HCT116 (cell line): Measurements from ENCODE around the gene TSPAN31. TPM values are rescaled to one million over a fixed set of nuclear protein-coding genes. Genes with fewer than 3 reads are reported as not detected.

Experiments
- ATAC-seq: fragments of 200-7000 bp; cut with Tn5 transposase; 2 replicates; pipeline ENCODE4 v1.9.1; 2020; ENCODE audit warnings: mild to moderate bottlenecking, moderate library complexity
- BruUV-seq: library from RNA; stranded (reverse); fragments of 400-500 nt; replicated peaks from 2 replicates; lab custom pipeline; 2021; lab: Mats Ljungman, UMichigan
- CTCF ChIA-PET: fragments of 300-600 bp; sonication (Branson Sonifier 250); formaldehyde crosslinking; loops from one replicate; lab custom pipeline; 2021; ENCODE audit warnings: antibody characterized with exemption; lab: Charles Lee
- POLR2A ChIA-PET: fragments of 300-600, 350-600 bp; sonication (Branson Sonifier 250); formaldehyde crosslinking; loops from one replicate; lab custom pipeline; 2021; ENCODE audit warnings: antibody characterized with exemption; lab: Charles Lee
- RAD21 ChIA-PET, 2 experiments: fragments of 300-600 bp; sonication (Branson Sonifier 250); formaldehyde crosslinking; loops; one replicate each; lab custom pipeline; 2023; ENCODE audit warnings: low total read pairs in 2 of 2; ENCODE audit not compliant: uncharacterized antibody in 2 of 2, unreplicated experiment in 2 of 2, low non-redundant PET in 1 of 2; lab: Charles Lee
- DNase-seq: peaks from one replicate; pipeline ENCODE4 v3.0.0-alpha.2; 2010; ENCODE audit warnings: low read depth, low spot score
- H2AFZ ChIP-seq: fragments of 200-600 bp; shearing (Covaris generic), sonication (generic); 2 replicates; pipeline ENCODE4 v1.6.1; 2017; ENCODE audit warnings: low read depth, mixed run types, mixed read lengths, antibody characterized with exemption, low read length; ENCODE audit not compliant: poor library complexity, severe bottlenecking
- H3K27ac ChIP-seq: 2 replicates; pipeline ENCODE4 v1.5.1; 2012; ENCODE audit warnings: low read depth, low read length
- H3K27me3 ChIP-seq: fragments of 200-600 bp; sonication (generic); 2 replicates; pipeline ENCODE4 v1.6.1; 2016; ENCODE audit warnings: mixed run types, low read length, mixed read lengths; ENCODE audit not compliant: insufficient read depth
- H3K36me3 ChIP-seq, 2 experiments: fragments of 200-500 bp in 1 of 2; fragments of 200-600 bp in 1 of 2; sonication (Bioruptor generic) in 1 of 2; sonication (generic) in 1 of 2; 2 replicates each; pipeline versions ENCODE4 v1.5.1 to v1.6.1; 2014 to 2016; ENCODE audit warnings: low read length in 2 of 2, inconsistent platforms in 1 of 2, mixed read lengths in 1 of 2, mixed run types in 1 of 2; ENCODE audit not compliant: insufficient read depth in 2 of 2, control insufficient read depth in 1 of 2
- H3K4me1 ChIP-seq, 2 experiments: fragments of 200-600 bp in 1 of 2; sonication (generic) in 1 of 2; 2 replicates each; pipeline versions ENCODE4 v1.5.1 to v1.6.1; 2012 to 2017; ENCODE audit warnings: low read length in 2 of 2, inconsistent platforms in 1 of 2, mild to moderate bottlenecking in 1 of 2, mixed read lengths in 1 of 2, mixed run types in 1 of 2, moderate library complexity in 1 of 2; ENCODE audit not compliant: insufficient read depth in 2 of 2, control insufficient read depth in 1 of 2
- H3K4me2 ChIP-seq: fragments of 200-600 bp; sonication (generic); 2 replicates; pipeline ENCODE4 v1.6.1; 2017; ENCODE audit warnings: mixed run types, low read length, mixed read lengths
- H3K4me3 ChIP-seq, 2 experiments: fragments of 200-600 bp in 1 of 2; sonication (generic) in 1 of 2; replicated peaks in 1 of 2; 2 replicates each; pipeline ENCODE4 v1.5.1; 2011 to 2016; ENCODE audit warnings: low read length in 2 of 2, control low read depth in 1 of 2, low read depth in 1 of 2, mild to moderate bottlenecking in 1 of 2, mixed read lengths in 1 of 2, mixed run types in 1 of 2
- H3K79me2 ChIP-seq: fragments of 200-600 bp; sonication (generic); 2 replicates; pipeline ENCODE4 v1.6.1; 2017; ENCODE audit warnings: mild to moderate bottlenecking, mixed run types, low read length, moderate library complexity, mixed read lengths; ENCODE audit not compliant: insufficient read depth
- H3K9ac ChIP-seq: fragments of 200-600 bp; sonication (generic); 2 replicates; pipeline ENCODE4 v1.6.1; 2016; ENCODE audit warnings: low read length, mixed read lengths
- H3K9me2 ChIP-seq: fragments of 200-600 bp; sonication (generic), shearing (Covaris generic); 2 replicates; pipeline ENCODE4 v1.6.1; 2017; ENCODE audit warnings: mixed run types, mild to moderate bottlenecking, moderate library complexity; ENCODE audit not compliant: insufficient read depth
- H3K9me3 ChIP-seq, 2 experiments: fragments of 200-500 bp in 1 of 2; fragments of 200-600 bp in 1 of 2; sonication (Bioruptor generic) in 1 of 2; sonication (generic) in 1 of 2; 2 replicates each; pipeline ENCODE4 v1.6.1; 2014 to 2017; ENCODE audit warnings: low read length in 2 of 2, mixed read lengths in 2 of 2, inconsistent platforms in 1 of 2, low read depth in 1 of 2, mild to moderate bottlenecking in 1 of 2, mixed run types in 1 of 2, moderate library complexity in 1 of 2; ENCODE audit not compliant: control insufficient read depth in 1 of 2, insufficient read depth in 1 of 2
- H4K20me1 ChIP-seq: fragments of 200-600 bp; sonication (generic), shearing (Covaris generic); 2 replicates; pipeline ENCODE4 v1.6.1; 2017; ENCODE audit warnings: mixed run types, mild to moderate bottlenecking, moderate library complexity; ENCODE audit not compliant: insufficient read depth
- ELF1 ChIP-seq: IDR thresholded peaks from 2 replicates; pipeline ENCODE4 v1.6.1; 2012; ENCODE audit warnings: low read depth, borderline replicate concordance
- EZH2phosphoT487 ChIP-seq: fragments of 200-600 bp; IDR thresholded peaks from 2 replicates; pipeline ENCODE4 v1.6.1; 2018; ENCODE audit warnings: antibody characterized with exemption, borderline replicate concordance
- JUND ChIP-seq: IDR thresholded peaks from 2 replicates; pipeline ENCODE4 v1.6.1; 2012
- POLR2A ChIP-seq: IDR thresholded peaks from 2 replicates; pipeline ENCODE4 v1.7.0; 2011; ENCODE audit warnings: borderline replicate concordance; ENCODE audit not compliant: insufficient read depth, insufficient read length; ENCODE audit errors: extremely low read depth
- RAD21 ChIP-seq: IDR thresholded peaks from 2 replicates; pipeline ENCODE4 v1.6.1; 2012; ENCODE audit warnings: low read depth, mild to moderate bottlenecking
- SIN3A ChIP-seq: IDR thresholded peaks from 2 replicates; pipeline ENCODE4 v1.6.1; 2012; ENCODE audit warnings: low read depth
- SRF ChIP-seq: IDR thresholded peaks from 2 replicates; pipeline ENCODE4 v1.6.1; 2012; ENCODE audit warnings: low read depth
- TCF7L2 ChIP-seq: IDR thresholded peaks from 2 replicates; pipeline ENCODE4 v1.7.0; 2011; ENCODE audit warnings: borderline replicate concordance, inconsistent platforms; ENCODE audit not compliant: insufficient read depth, insufficient read length; ENCODE audit errors: extremely low read depth
- YY1 ChIP-seq: IDR thresholded peaks from 2 replicates; pipeline ENCODE4 v1.6.1; 2011; ENCODE audit warnings: low read length, low read depth, moderate library complexity, mild to moderate bottlenecking; ENCODE audit not compliant: insufficient replicate concordance; ENCODE audit errors: extremely low read depth
- ZBTB33 ChIP-seq: IDR thresholded peaks from 2 replicates; pipeline ENCODE4 v1.6.1; 2011; ENCODE audit warnings: mild to moderate bottlenecking, low read length, moderate library complexity; ENCODE audit not compliant: insufficient replicate concordance; ENCODE audit errors: extremely low read depth
- ZFX ChIP-seq: fragments of 450-650 bp; IDR thresholded peaks from 2 replicates; pipeline ENCODE4 v1.6.1; 2017
- intact Hi-C: fragments of 100-400 bp; cut with micrococcal nuclease; formaldehyde crosslinking; loops from 2 replicates; pipeline ENCODE4 v1.10.0; 2022
- total RNA-seq: library from RNA; stranded (reverse); gene quantifications from one replicate; pipeline ENCODE4 v1.2.1, GENCODE V29; 2021; ENCODE audit not compliant: unreplicated experiment
- TF ChIP-seq, protein P1 (sequence below), 3 experiments: fragments of 200-600 bp in 1 of 3; sonication (generic) in 1 of 3; IDR thresholded peaks in 2 of 3; conservative IDR thresholded peaks in 1 of 3; 2 replicates each; pipeline ENCODE4 v1.5.1; 2012 to 2017; ENCODE audit warnings: low read depth in 2 of 3, low read length in 2 of 3, antibody characterized with exemption in 1 of 3, borderline replicate concordance in 1 of 3, control low read depth in 1 of 3, mild to moderate bottlenecking in 1 of 3, mixed read lengths in 1 of 3, mixed run types in 1 of 3, moderate library complexity in 1 of 3; ENCODE audit not compliant: insufficient read depth in 1 of 3

Gene TSPAN31
- total RNA-seq, 1 experiment from 2014 or later, result 14.9 TPM

DNA sequence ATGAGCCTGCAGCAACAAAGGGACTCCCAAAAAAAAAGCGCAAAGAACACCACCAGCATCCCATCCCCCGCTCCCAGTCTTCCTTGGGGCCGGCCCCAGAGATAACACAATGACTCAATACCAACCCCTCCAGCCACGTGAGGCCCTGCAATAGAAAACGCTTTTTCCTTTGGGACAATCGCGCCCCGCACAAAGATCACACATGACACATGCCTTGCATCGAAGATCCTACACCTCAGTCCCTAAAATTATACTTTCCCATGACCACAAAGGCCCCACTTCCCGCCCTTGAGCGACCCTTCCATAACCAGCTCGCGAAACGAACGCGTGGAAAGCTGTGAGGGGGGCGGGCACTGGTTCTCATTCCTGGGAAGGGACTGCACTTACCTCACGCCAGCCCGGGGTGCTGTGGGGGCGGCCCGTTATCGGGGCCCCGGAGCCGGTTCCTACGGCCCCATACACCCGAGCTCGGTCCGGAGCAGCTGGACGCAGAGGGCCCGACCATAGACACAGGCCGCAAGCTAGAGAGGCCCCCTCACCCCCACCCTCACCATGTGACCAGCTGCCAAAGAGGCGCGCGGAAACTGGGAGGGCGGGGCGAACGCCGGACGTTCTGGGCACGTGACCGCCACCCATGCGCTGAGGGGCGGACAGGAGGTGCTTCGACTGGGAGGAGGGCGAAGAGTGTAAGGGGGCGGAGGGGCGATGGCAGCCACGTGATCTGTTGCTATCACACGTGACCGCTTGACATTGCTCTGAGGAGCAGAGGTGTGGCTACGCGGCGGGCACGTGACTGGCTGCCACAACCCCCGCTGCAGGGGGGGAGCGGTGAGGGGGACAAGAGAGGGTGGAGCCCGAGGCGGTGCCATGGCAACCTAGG, 7.2 kb downstream of the TSPAN31 start, which contains the start of gene CDK4 (continued):
- TF ChIP-seq, protein P1, sequence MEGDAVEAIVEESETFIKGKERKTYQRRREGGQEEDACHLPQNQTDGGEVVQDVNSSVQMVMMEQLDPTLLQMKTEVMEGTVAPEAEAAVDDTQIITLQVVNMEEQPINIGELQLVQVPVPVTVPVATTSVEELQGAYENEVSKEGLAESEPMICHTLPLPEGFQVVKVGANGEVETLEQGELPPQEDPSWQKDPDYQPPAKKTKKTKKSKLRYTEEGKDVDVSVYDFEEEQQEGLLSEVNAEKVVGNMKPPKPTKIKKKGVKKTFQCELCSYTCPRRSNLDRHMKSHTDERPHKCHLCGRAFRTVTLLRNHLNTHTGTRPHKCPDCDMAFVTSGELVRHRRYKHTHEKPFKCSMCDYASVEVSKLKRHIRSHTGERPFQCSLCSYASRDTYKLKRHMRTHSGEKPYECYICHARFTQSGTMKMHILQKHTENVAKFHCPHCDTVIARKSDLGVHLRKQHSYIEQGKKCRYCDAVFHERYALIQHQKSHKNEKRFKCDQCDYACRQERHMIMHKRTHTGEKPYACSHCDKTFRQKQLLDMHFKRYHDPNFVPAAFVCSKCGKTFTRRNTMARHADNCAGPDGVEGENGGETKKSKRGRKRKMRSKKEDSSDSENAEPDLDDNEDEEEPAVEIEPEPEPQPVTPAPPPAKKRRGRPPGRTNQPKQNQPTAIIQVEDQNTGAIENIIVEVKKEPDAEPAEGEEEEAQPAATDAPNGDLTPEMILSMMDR (IDR thresholded peaks at IDR 0.05 in 2 of 3, conservative IDR thresholded peaks at IDR 0.05 in 1 of 3; ENCODE audit: borderline replicate concordance in 1 of 3, insufficient read depth in 1 of 3, low read depth in 2 of 3, low read length in 2 of 3), result no peak
- no peak for TF ChIP-seq RAD21
- TF ChIP-seq SIN3A, result no peak
- TF ChIP-seq SRF, result no peak
- TF ChIP-seq JUND, result no peak
- TF ChIP-seq, all 23 proteins: peak for 6

GRCh38 chr12:57752668-57753000, 7.8 kb downstream of the TSPAN31 start:
- RAD21 ChIA-PET, result no interaction called here
- peaks cover 20 to 46% of the 10 kb centered on the region in 2 experiments for H3K4me1 ChIP-seq
- ATAC-seq (no peak), DNase-seq (no peak)
- no TSS peak for BruUV-seq
- H3K4me2 ChIP-seq, result peak overlapping the region; percentile 88
- no peaks in the 10 kb centered on the region for H4K20me1 ChIP-seq
- H2AFZ ChIP-seq, result no peak overlapping the region
- H3K79me2 ChIP-seq, result peaks cover 33% of the 10 kb centered on the region
- H3K9me3 ChIP-seq, result no peaks in the 10 kb centered on the region
- no peaks in the 10 kb centered on the region for H3K27me3 ChIP-seq
- H3K9me2 ChIP-seq, result no peaks in the 10 kb centered on the region
- H3K36me3 ChIP-seq, result peaks cover 12 to 19% of the 10 kb centered on the region in 2 experiments; a peak in 2 of 4 replicates
- CTCF ChIA-PET, result no interaction called here
- peak overlapping the region; percentile 15; the same call in 1 of the 2 replicates for H3K27ac ChIP-seq
- intact Hi-C loops, result no loop called here
- peak overlapping the region; percentile 30 to 82 for H3K4me3 ChIP-seq
- peak overlapping the region; percentile 33 for H3K9ac ChIP-seq
- POLR2A ChIA-PET, result interaction anchor here (0.8 kb wide), 1 partner anchor 14 kb away, joined by 5 read pairs; the partner anchor contains the start of gene CYP27B1
- TF ChIP-seq ZFX (no peak), ZBTB33 (no peak), ELF1 (no peak), TCF7L2 (no peak), POLR2A (no peak), EZH2phosphoT487 (no peak), JUND (no peak), YY1 (no peak)
- TF ChIP-seq, protein P1 (IDR thresholded peaks at IDR 0.05 in 2 of 3, conservative IDR thresholded peaks at IDR 0.05 in 1 of 3; ENCODE audit: borderline replicate concordance in 1 of 3, insufficient read depth in 1 of 3, low read depth in 2 of 3, low read length in 2 of 3), result no peak
